ENCODE results near the gene ATP6V1B1. TPM values are rescaled to one million over a fixed set of nuclear protein-coding genes. Genes with fewer than 3 reads are reported as not detected.
"Not testable (repeated sequence)": the region's sequence is repeated elsewhere in the genome, so short reads cannot be mapped to it uniquely, and the experiment has no call there.

ATP6V1B1 gene
- total RNA-seq, 1 experiment from 2014 or later, result not detected

DNA sequence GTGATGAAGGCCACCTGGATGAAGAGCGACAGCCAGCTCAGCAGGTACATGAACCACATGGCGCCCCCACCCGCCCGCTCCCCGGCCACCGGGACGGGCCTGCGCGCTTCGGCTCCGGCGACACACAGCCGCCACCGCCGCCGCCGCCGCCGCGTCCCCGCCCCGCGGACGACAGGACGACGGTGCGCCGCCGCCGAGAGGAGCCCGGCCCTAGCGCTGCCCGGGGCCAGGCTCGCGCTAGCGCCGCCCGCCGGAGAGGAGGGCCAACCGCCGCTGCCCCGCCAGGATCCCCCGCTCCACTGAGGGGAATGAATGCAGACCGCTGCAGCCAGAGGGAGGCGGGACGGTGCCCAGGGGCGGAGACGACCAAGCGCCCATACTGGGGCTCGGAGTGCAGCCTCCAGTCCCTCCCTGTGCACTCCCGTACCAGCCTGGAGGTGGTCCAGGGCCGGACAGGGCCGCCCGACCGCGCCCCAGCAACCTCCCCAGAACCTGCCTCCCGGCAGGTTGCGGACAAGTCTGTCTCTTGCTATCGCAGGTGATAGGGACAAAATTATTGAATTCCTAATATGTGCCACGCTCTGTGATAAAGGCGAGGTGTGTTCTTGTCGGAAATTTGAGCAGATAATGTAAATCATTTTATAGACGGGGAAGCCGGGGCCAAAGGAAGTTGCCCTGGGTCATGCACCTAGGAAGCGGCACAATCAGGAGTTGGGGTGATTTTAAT lies 59.2 kb downstream of the ATP6V1B1 start, which contains the start of gene TEX261 (continued):
- TF ChIP-seq SP1 (CRISPR knock-in tag; conservative IDR thresholded peaks at IDR 0.05) (peak; percentile 91), GTF2I (CRISPR knock-in tag; conservative IDR thresholded peaks at IDR 0.05) (no peak), NR3C1 (CRISPR knock-in tag; conservative IDR thresholded peaks at IDR 0.05; ENCODE audit: low read depth) (0 out of 2 replicates have a peak, but pooled peaks have one; percentile 74), TP53 (CRISPR knock-in tag; IDR thresholded peaks at IDR 0.05) (peak; percentile 64; the same call in 1 of the 2 replicates), FOXK1 (CRISPR knock-in tag; IDR thresholded peaks at IDR 0.05) (peak; percentile 57; the same call in 1 of the 2 replicates), MXD4 (CRISPR knock-in tag; IDR thresholded peaks at IDR 0.05; ENCODE audit: borderline replicate concordance) (no peak), TEAD1 (CRISPR knock-in tag; IDR thresholded peaks at IDR 0.05) (no peak)
- TF ChIP-seq, protein P1, sequence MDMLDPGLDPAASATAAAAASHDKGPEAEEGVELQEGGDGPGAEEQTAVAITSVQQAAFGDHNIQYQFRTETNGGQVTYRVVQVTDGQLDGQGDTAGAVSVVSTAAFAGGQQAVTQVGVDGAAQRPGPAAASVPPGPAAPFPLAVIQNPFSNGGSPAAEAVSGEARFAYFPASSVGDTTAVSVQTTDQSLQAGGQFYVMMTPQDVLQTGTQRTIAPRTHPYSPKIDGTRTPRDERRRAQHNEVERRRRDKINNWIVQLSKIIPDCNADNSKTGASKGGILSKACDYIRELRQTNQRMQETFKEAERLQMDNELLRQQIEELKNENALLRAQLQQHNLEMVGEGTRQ (CRISPR knock-in tag; IDR thresholded peaks at IDR 0.05), result peak; percentile 49; the same call in 1 of the 2 replicates
- TF ChIP-seq, protein P2, sequence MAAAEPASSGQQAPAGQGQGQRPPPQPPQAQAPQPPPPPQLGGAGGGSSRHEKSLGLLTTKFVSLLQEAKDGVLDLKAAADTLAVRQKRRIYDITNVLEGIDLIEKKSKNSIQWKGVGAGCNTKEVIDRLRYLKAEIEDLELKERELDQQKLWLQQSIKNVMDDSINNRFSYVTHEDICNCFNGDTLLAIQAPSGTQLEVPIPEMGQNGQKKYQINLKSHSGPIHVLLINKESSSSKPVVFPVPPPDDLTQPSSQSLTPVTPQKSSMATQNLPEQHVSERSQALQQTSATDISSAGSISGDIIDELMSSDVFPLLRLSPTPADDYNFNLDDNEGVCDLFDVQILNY (CRISPR knock-in tag; IDR thresholded peaks at IDR 0.05), result peak; percentile 53; the same call in 1 of the 2 replicates

DNA sequence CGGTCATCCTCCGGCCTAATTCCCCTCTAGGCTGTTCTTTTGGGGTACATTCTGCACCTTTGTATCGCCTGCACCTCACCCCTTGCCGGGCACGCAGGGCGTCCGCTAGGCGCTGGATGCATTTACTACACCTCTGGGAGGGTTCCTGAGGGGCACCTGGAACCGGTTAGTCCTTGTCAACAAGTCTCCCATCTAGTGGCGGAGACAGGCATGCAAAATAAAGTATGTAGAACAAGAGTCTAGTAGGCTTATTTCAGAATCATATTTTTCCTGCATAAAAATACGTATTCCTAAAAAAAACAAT lies 59.7 kb downstream of the ATP6V1B1 start:
- Mint-ChIP-seq H3K9me3 (no peaks in the 10 kb centered on the region), H3K4me1 (peaks cover 17% of the 10 kb centered on the region), H3K27ac (no peak overlapping the region), H3K36me3 (0 out of 2 replicates have a peak, but pooled peaks cover 4% of the 10 kb centered on the region), H3K27me3 (ENCODE audit: low read depth) (peaks cover 27% of the 10 kb centered on the region), H3K4me3 (peak overlapping the region; percentile 86)
- CTCF ChIA-PET, result no interaction called here
- TF ChIP-seq NFE2L1 (CRISPR knock-in tag; IDR thresholded peaks at IDR 0.05), result no peak
- TF ChIP-seq FOXK1 (CRISPR knock-in tag; IDR thresholded peaks at IDR 0.05), result 0 out of 2 replicates have a peak, but pooled peaks have one; percentile 19
- POLR2A ChIA-PET, result no interaction called here
- ATAC-seq, result peak; percentile 33
- DNase-seq (ENCODE audit: low spot score), result peak; percentile 54

DNA sequence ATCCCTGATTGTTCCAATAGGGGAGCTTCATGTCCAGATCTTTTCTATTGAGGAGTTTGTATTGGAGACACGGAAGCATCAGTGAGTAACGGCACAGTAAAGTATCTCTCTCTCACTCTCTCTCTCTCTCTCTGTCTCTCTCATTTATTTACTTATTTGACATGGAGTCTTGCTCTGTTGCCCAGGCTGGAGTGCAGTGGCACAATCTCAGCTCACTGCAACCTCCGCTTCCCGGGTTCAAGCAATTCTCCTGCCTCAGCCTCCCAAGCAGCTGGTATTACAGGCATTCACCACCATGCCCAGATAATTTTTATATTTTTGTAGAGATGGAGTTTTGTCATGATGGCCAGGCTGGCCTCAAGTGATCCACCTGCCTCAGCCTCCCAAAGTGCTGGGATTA lies 63.2 kb downstream of the ATP6V1B1 start:
- Mint-ChIP-seq H3K4me1 (peaks cover 25% of the 10 kb centered on the region), H3K27me3 (ENCODE audit: low read depth) (peaks cover 36% of the 10 kb centered on the region)
- ATAC-seq; H3K4me3 Mint-ChIP-seq; DNase-seq (ENCODE audit: low spot score); H3K9me3 Mint-ChIP-seq; POLR2A ChIA-PET; H3K27ac Mint-ChIP-seq; H3K36me3 Mint-ChIP-seq: not testable (repeated sequence)
- CTCF ChIA-PET, result interaction anchor here (0.6 to 0.8 kb wide), 2 partner anchors 38 to 71 kb away, joined by 3 to 4 read pairs; no protein-coding TSS in a partner anchor

DNA sequence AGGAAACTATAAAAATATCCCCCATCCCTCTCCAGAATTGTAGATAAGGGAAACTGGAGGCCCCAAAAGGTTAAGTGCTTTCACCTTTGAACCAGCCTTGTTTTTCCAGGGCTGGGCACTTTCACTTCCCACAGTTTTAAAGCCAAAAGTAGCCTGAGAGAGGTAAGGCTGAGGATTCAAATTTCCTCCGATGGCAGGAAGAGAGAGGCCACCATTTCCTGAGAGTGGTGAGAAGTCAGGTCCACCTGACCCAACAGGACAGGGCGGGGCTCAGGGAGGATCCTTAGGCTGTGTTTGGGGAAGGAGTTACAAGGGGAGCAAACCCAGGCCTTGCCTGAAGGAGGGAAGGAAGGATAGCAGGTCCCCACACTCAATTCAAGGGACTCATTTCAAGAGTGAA lies 63.7 kb downstream of the ATP6V1B1 start:
- Mint-ChIP-seq H3K4me3 (no peak overlapping the region), H3K36me3 (no peaks in the 10 kb centered on the region), H3K27ac (no peak overlapping the region), H3K27me3 (ENCODE audit: low read depth) (peaks cover 41% of the 10 kb centered on the region), H3K4me1 (peaks cover 23% of the 10 kb centered on the region), H3K9me3 (no peaks in the 10 kb centered on the region; the same call in 1 of the 2 replicates)
- no peak for ATAC-seq
- no peak for DNase-seq (ENCODE audit: low spot score)
- ChIA-PET CTCF (interaction anchor here (0.6 to 1.1 kb wide), 3 partner anchors 15 to 71 kb away, joined by 3 to 4 read pairs (median 4); no protein-coding TSS in a partner anchor), POLR2A (no interaction called here)
- TF ChIP-seq FOXK1 (CRISPR knock-in tag; IDR thresholded peaks at IDR 0.05), result no peak
- TF ChIP-seq GABPB1 (CRISPR knock-in tag; IDR thresholded peaks at IDR 0.05), result no peak
- no peak for TF ChIP-seq RELA (CRISPR knock-in tag; IDR thresholded peaks at IDR 0.05; ENCODE audit: borderline replicate concordance)
- TF ChIP-seq, protein P3, sequence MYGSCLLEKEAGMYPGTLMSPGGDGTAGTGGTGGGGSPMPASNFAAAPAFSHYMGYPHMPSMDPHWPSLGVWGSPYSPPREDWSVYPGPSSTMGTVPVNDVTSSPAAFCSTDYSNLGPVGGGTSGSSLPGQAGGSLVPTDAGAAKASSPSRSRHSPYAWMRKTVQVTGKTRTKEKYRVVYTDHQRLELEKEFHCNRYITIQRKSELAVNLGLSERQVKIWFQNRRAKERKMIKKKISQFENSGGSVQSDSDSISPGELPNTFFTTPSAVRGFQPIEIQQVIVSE (CRISPR knock-in tag; IDR thresholded peaks at IDR 0.05; ENCODE audit: borderline replicate concordance), result no peak
- no peak for TF ChIP-seq ESRRA (CRISPR knock-in tag; IDR thresholded peaks at IDR 0.05; ENCODE audit: borderline replicate concordance)
- TF ChIP-seq CREB1 (CRISPR knock-in tag; IDR thresholded peaks at IDR 0.05), result no peak
- no peak for TF ChIP-seq OVOL2 (CRISPR knock-in tag; IDR thresholded peaks at IDR 0.05; ENCODE audit: borderline replicate concordance)
- TF ChIP-seq JUN (CRISPR knock-in tag; IDR thresholded peaks at IDR 0.05), result no peak
- TF ChIP-seq, protein P4, sequence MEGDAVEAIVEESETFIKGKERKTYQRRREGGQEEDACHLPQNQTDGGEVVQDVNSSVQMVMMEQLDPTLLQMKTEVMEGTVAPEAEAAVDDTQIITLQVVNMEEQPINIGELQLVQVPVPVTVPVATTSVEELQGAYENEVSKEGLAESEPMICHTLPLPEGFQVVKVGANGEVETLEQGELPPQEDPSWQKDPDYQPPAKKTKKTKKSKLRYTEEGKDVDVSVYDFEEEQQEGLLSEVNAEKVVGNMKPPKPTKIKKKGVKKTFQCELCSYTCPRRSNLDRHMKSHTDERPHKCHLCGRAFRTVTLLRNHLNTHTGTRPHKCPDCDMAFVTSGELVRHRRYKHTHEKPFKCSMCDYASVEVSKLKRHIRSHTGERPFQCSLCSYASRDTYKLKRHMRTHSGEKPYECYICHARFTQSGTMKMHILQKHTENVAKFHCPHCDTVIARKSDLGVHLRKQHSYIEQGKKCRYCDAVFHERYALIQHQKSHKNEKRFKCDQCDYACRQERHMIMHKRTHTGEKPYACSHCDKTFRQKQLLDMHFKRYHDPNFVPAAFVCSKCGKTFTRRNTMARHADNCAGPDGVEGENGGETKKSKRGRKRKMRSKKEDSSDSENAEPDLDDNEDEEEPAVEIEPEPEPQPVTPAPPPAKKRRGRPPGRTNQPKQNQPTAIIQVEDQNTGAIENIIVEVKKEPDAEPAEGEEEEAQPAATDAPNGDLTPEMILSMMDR (IDR thresholded peaks at IDR 0.05), result no peak
- TF ChIP-seq HMGA2 (CRISPR knock-in tag; IDR thresholded peaks at IDR 0.05), result no peak
- no peak for TF ChIP-seq KAT7 (CRISPR knock-in tag; IDR thresholded peaks at IDR 0.05; ENCODE audit: borderline replicate concordance)
- TF ChIP-seq, protein P5, sequence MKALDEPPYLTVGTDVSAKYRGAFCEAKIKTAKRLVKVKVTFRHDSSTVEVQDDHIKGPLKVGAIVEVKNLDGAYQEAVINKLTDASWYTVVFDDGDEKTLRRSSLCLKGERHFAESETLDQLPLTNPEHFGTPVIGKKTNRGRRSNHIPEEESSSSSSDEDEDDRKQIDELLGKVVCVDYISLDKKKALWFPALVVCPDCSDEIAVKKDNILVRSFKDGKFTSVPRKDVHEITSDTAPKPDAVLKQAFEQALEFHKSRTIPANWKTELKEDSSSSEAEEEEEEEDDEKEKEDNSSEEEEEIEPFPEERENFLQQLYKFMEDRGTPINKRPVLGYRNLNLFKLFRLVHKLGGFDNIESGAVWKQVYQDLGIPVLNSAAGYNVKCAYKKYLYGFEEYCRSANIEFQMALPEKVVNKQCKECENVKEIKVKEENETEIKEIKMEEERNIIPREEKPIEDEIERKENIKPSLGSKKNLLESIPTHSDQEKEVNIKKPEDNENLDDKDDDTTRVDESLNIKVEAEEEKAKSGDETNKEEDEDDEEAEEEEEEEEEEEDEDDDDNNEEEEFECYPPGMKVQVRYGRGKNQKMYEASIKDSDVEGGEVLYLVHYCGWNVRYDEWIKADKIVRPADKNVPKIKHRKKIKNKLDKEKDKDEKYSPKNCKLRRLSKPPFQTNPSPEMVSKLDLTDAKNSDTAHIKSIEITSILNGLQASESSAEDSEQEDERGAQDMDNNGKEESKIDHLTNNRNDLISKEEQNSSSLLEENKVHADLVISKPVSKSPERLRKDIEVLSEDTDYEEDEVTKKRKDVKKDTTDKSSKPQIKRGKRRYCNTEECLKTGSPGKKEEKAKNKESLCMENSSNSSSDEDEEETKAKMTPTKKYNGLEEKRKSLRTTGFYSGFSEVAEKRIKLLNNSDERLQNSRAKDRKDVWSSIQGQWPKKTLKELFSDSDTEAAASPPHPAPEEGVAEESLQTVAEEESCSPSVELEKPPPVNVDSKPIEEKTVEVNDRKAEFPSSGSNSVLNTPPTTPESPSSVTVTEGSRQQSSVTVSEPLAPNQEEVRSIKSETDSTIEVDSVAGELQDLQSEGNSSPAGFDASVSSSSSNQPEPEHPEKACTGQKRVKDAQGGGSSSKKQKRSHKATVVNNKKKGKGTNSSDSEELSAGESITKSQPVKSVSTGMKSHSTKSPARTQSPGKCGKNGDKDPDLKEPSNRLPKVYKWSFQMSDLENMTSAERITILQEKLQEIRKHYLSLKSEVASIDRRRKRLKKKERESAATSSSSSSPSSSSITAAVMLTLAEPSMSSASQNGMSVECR (CRISPR knock-in tag; IDR thresholded peaks at IDR 0.05; ENCODE audit: borderline replicate concordance), result no peak
